Trophoblast cell (in vitro differentiated cells and primary cell): ENCODE measurements around the gene FOXL2.

ENCODE experiments used
- DNase-seq, 2 donors: peaks; one replicate each; pipeline ENCODE4 v3.0.0-alpha.2; 2016
- H2AFZ ChIP-seq: 2 replicates; pipeline ENCODE4 v1.6.1; 2013; ENCODE audit warnings: low read length, moderate library complexity, mild to moderate bottlenecking; ENCODE audit not compliant: insufficient read depth, poor library complexity
- H2AK5ac ChIP-seq: 2 replicates; pipeline ENCODE4 v1.6.1; 2013; ENCODE audit warnings: mild to moderate bottlenecking, low read length
- H2BK120ac ChIP-seq: 2 replicates; pipeline ENCODE4 v1.6.1; 2013; ENCODE audit warnings: low read length, mild to moderate bottlenecking, moderate library complexity; ENCODE audit not compliant: insufficient read depth, poor library complexity
- H2BK12ac ChIP-seq: 2 replicates; pipeline ENCODE4 v1.6.1; 2013; ENCODE audit warnings: mild to moderate bottlenecking, low read length, moderate library complexity
- H2BK5ac ChIP-seq: 2 replicates; pipeline ENCODE4 v1.6.1; 2013; ENCODE audit warnings: low read length, low read depth, moderate library complexity, mild to moderate bottlenecking; ENCODE audit not compliant: poor library complexity
- H3K14ac ChIP-seq: 2 replicates; pipeline ENCODE4 v1.6.1; 2013; ENCODE audit warnings: mild to moderate bottlenecking, low read length
- H3K18ac ChIP-seq: 2 replicates; pipeline ENCODE4 v1.6.1; 2013; ENCODE audit warnings: mild to moderate bottlenecking, low read length
- H3K23ac ChIP-seq: 2 replicates; pipeline ENCODE4 v1.6.1; 2013; ENCODE audit warnings: low read length
- H3K27ac ChIP-seq: 2 replicates; pipeline ENCODE4 v1.5.1; 2013; ENCODE audit warnings: low read depth, mild to moderate bottlenecking, inconsistent platforms, low read length, moderate library complexity
- H3K27me3 ChIP-seq: 2 replicates; pipeline ENCODE4 v1.6.1; 2013; ENCODE audit warnings: inconsistent platforms, mild to moderate bottlenecking, low read length, moderate library complexity; ENCODE audit not compliant: insufficient read depth
- H3K36me3 ChIP-seq, 2 experiments: 1 replicate in 1 of 2; 2 replicates in 1 of 2; pipeline ENCODE4 v1.6.1; 2013; ENCODE audit warnings: low read length in 2 of 2, mild to moderate bottlenecking in 2 of 2, moderate library complexity in 1 of 2; ENCODE audit not compliant: insufficient read depth in 2 of 2, control insufficient read depth in 1 of 2
- H3K4ac ChIP-seq: 2 replicates; pipeline ENCODE4 v1.6.1; 2013; ENCODE audit warnings: low read depth, mild to moderate bottlenecking, low read length, moderate library complexity
- H3K4me1 ChIP-seq, 2 experiments: 1 replicate in 1 of 2; 2 replicates in 1 of 2; pipeline ENCODE4 v1.6.1; 2013; ENCODE audit warnings: low read length in 2 of 2, mild to moderate bottlenecking in 2 of 2, moderate library complexity in 1 of 2; ENCODE audit not compliant: insufficient read depth in 2 of 2, control insufficient read depth in 1 of 2
- H3K4me2 ChIP-seq: 2 replicates; pipeline ENCODE4 v1.6.1; 2013; ENCODE audit warnings: inconsistent platforms, mild to moderate bottlenecking, low read length, moderate library complexity
- H3K4me3 ChIP-seq: 2 replicates; pipeline ENCODE4 v1.5.1; 2013; ENCODE audit warnings: mild to moderate bottlenecking, low read depth, low read length, inconsistent platforms
- H3K79me1 ChIP-seq: one replicate; pipeline ENCODE4 v1.6.1; 2013; ENCODE audit warnings: low read length
- H3K79me2 ChIP-seq: 2 replicates; pipeline ENCODE4 v1.6.1; 2013; ENCODE audit warnings: low read length, mild to moderate bottlenecking; ENCODE audit not compliant: control insufficient read depth, insufficient read depth, poor library complexity
- H3K9ac ChIP-seq: 2 replicates; pipeline ENCODE4 v1.6.1; 2013; ENCODE audit warnings: mild to moderate bottlenecking, low read length
- H3K9me3 ChIP-seq: 2 replicates; pipeline ENCODE4 v1.6.1; 2013; ENCODE audit warnings: low read depth, mild to moderate bottlenecking, control low read depth, inconsistent platforms, low read length; ENCODE audit not compliant: insufficient read depth
- H4K12ac ChIP-seq: 2 replicates; pipeline ENCODE4 v1.6.1; 2013; ENCODE audit warnings: low read depth, mild to moderate bottlenecking, low read length, moderate library complexity
- H4K8ac ChIP-seq: 2 replicates; pipeline ENCODE4 v1.6.1; 2013; ENCODE audit warnings: low read depth, mild to moderate bottlenecking, low read length, moderate library complexity
- H4K91ac ChIP-seq: one replicate; pipeline ENCODE4 v1.6.1; 2013; ENCODE audit warnings: low read depth, mild to moderate bottlenecking, low read length, moderate library complexity
- WGBS: extraction: QIAGEN DNeasy Blood & Tissue Kit; methylation state at CpG from one replicate; pipeline ENCODE4 v1.1.7; 2013; ENCODE audit warnings: missing lambda C conversion rate; ENCODE audit not compliant: insufficient read length, insufficient coverage; ENCODE audit errors: extremely low coverage; 5-methylcytosine and 5-hydroxymethylcytosine counted together

Gene FOXL2

DNA sequence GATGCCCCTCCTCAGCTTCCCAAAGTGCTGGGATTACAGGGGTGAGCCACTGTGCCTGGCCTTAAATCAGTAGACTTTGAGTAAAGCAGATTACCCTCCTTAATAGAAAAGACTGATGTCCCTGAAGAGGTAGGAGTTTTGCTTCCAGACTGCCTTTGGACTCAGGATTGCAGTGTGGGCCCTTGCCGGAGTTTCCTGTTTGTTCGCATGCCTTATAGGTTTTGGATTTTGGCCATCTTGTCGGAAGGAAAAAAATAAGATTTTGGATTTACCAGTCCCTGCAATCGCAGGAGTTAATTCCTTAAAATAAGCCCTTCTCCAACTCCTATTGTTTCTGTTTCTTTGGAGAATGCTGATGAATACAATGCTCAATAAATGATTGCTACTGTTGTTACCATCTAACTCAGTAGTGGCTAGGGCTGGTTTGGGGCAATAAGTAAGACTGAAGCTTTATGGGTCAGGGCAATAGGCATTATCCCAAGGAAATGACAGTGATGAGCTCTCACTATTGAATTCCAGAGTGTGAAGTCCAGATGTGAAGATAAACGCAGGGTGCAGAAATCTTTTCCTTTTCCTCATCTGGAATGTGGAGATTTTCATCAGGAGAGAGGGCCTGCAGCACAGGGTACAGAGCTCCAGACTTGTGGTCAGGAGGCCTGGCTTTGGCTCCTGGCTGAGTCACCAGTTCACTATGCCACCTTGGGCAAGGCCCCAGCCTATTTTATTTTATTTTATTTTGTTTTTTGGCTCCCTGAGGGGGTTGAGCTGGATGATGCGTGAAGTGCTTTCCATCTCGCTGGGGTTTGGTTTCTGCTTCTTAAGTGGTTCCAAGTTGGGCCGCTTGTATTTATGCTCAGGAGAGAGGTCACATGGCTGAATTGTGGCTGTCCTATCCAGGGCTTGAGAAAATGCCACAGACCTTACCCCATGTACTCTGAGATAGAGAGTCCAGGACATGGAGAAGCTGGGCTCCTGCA lies 25.3 kb downstream of the FOXL2 start:
- H2AFZ ChIP-seq: no peak overlapping the region
- WGBS: no CpG with 5 or more reads among the region's 8 CpGs

GRCh38 chr3:138919325-138919724 lies 27.6 kb downstream of the FOXL2 start:
- H3K27ac ChIP-seq: no peak overlapping the region
- H4K91ac ChIP-seq: no peak overlapping the region
- peaks cover 3% of the 10 kb centered on the region for H3K79me1 ChIP-seq
- H4K8ac ChIP-seq: no peak overlapping the region
- WGBS: no CpG with 5 or more reads among the region's 4 CpGs
- H3K23ac ChIP-seq: no peak overlapping the region
- H3K9me3 ChIP-seq: no peaks in the 10 kb centered on the region
- peaks cover 5 to 10% of the 10 kb centered on the region in 2 experiments for H3K4me1 ChIP-seq
- H3K14ac ChIP-seq: no peak overlapping the region
- no peak overlapping the region for H4K12ac ChIP-seq
- H2BK120ac ChIP-seq: no peak overlapping the region
- no peak overlapping the region for H2AFZ ChIP-seq
- H3K4me3 ChIP-seq: no peak overlapping the region
- no peak overlapping the region for H2AK5ac ChIP-seq
- H3K36me3 ChIP-seq: no peaks in the 10 kb centered on the region
- H2BK12ac ChIP-seq: no peak overlapping the region
- no peak for DNase-seq
- H3K9ac ChIP-seq: no peak overlapping the region
- no peak overlapping the region for H2BK5ac ChIP-seq
- no peak overlapping the region for H3K4ac ChIP-seq
- no peak overlapping the region for H3K4me2 ChIP-seq
- no peak overlapping the region for H3K18ac ChIP-seq
- H3K27me3 ChIP-seq: no peaks in the 10 kb centered on the region
- peaks cover 3% of the 10 kb centered on the region for H3K79me2 ChIP-seq

More for the DNA sequence above, 25.3 kb downstream of the FOXL2 start:
- Histone ChIP-seq H4K12ac (no peak overlapping the region), H4K8ac (no peak overlapping the region), H3K9ac (no peak overlapping the region), H3K18ac (no peak overlapping the region), H3K4me2 (no peak overlapping the region), H3K4ac (no peak overlapping the region), H3K36me3 (no peaks in the 10 kb centered on the region), H3K27me3 (no peaks in the 10 kb centered on the region), H3K79me1 (no peaks in the 10 kb centered on the region), H4K91ac (no peak overlapping the region), H2BK5ac (no peak overlapping the region), H2AK5ac (no peak overlapping the region), H2BK12ac (no peak overlapping the region), H3K79me2 (no peaks in the 10 kb centered on the region), H3K23ac (no peak overlapping the region), H3K4me3 (no peak overlapping the region), H3K27ac (no peak overlapping the region), H2BK120ac (no peak overlapping the region), H3K9me3 (no peaks in the 10 kb centered on the region), H3K14ac (no peak overlapping the region), H3K4me1 (peaks cover 0 to 1% of the 10 kb centered on the region in 2 experiments)
- DNase-seq: peak; percentile 84 to 92

- WGBS: no CpG with 5 or more reads among the region's 2 CpGs
- Histone ChIP-seq H3K27ac (no peak overlapping the region), H3K79me2 (peaks cover 3% of the 10 kb centered on the region), H3K23ac (no peak overlapping the region), H2AFZ (no peak overlapping the region), H3K36me3 (no peaks in the 10 kb centered on the region), H3K79me1 (peaks cover 3% of the 10 kb centered on the region), H3K9me3 (no peaks in the 10 kb centered on the region), H2AK5ac (no peak overlapping the region), H3K18ac (no peak overlapping the region), H3K27me3 (no peaks in the 10 kb centered on the region), H3K9ac (no peak overlapping the region), H2BK5ac (no peak overlapping the region), H4K12ac (no peak overlapping the region), H4K91ac (no peak overlapping the region), H3K4ac (no peak overlapping the region), H2BK120ac (no peak overlapping the region), H3K14ac (no peak overlapping the region), H3K4me1 (peaks cover 5 to 9% of the 10 kb centered on the region in 2 experiments), H2BK12ac (peak overlapping the region; percentile 43), H3K4me2 (no peak overlapping the region), H4K8ac (peak overlapping the region; percentile 66), H3K4me3 (no peak overlapping the region)
- DNase-seq: peak; percentile 27 to 43
Observed at GRCh38 chr3:138916824-138917223, 30.1 kb downstream of the FOXL2 start.

GRCh38 chr3:138915503-138916498 lies 31.1 kb downstream of the FOXL2 start:
- H2AFZ ChIP-seq: peak overlapping the region; percentile 70
- no peaks in the 10 kb centered on the region for H3K27me3 ChIP-seq
- peaks cover 5 to 9% of the 10 kb centered on the region in 2 experiments for H3K4me1 ChIP-seq
- H3K23ac ChIP-seq: no peak overlapping the region
- H2BK120ac ChIP-seq: peak overlapping the region; percentile 40
- peaks cover 3% of the 10 kb centered on the region for H3K79me2 ChIP-seq
- H3K4me2 ChIP-seq: peak overlapping the region; percentile 100
- H3K9me3 ChIP-seq: no peaks in the 10 kb centered on the region
- no CpG with 5 or more reads among the region's 68 CpGs for WGBS
- no peaks in the 10 kb centered on the region for H3K36me3 ChIP-seq
- H2BK5ac ChIP-seq: peak overlapping the region; percentile 22
- H3K18ac ChIP-seq: peak overlapping the region; percentile 9
- peak overlapping the region; percentile 63 for H4K12ac ChIP-seq
- H3K14ac ChIP-seq: peak overlapping the region; percentile 9
- no peak overlapping the region for H2AK5ac ChIP-seq
- H3K27ac ChIP-seq: peak overlapping the region; percentile 71
- H4K8ac ChIP-seq: peak overlapping the region; percentile 76
- DNase-seq: peak; percentile 97 to 98
- H3K4ac ChIP-seq: peak overlapping the region; percentile 3
- H4K91ac ChIP-seq: peak overlapping the region; percentile 69
- H2BK12ac ChIP-seq: peak overlapping the region; percentile 55
- H3K9ac ChIP-seq: peak overlapping the region; percentile 78
- peak overlapping the region; percentile 95 for H3K4me3 ChIP-seq
- H3K79me1 ChIP-seq: peaks cover 3% of the 10 kb centered on the region
